OCI-LY3 (cell line): ENCODE results near the gene PLEKHA4.
"Not testable (repeated sequence)": the region's sequence is repeated elsewhere in the genome, so short reads cannot be mapped to it uniquely, and the experiment has no call there.

Experiments used
- CTCF ChIP-seq: fragments of 200-600, 300-600 bp; sonication (generic); IDR thresholded peaks from 2 replicates; pipeline ENCODE4 v1.5.1; 2014; ENCODE audit warnings: antibody characterized with exemption, low read length, low read depth
- EZH2phosphoT487 ChIP-seq: fragments of 200-600 bp; shearing (Covaris generic); IDR thresholded peaks from 2 replicates; pipeline ENCODE4 v1.6.1; 2018; ENCODE audit warnings: antibody characterized with exemption, mixed run types, low read depth

DNA sequence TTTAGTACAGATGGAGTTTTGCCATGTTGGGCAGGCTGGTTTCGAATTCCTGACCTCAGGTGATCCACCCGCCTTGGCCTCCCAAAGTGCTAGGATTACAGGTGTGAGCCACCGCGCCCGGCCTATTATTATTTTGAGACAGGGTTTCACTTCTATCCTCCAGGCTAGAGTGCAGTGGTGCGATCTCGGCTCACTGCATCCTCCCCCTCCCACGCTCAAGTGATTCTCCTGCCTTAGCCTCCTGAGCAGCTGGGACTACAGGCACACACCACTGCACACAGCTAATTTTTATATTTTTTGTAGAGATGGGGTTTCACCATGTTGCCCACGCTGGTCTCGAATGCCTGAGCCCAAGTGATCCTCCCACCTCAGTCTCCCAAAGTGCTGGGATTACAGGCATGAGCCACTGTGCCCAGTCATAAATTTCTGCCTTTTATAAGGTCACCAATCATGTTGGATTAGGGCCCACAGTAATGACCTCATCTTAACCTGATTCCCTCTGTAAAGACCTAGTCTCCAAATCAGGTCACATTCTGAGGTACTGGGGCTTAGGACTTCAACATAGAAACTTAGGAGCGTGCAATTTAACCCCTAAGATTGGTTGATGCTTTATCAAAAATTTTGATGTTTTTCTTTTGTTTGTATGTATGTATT is 41.1 kb upstream of the PLEKHA4 start:
- TF ChIP-seq CTCF, EZH2phosphoT487: not testable (repeated sequence)
